HG02610 (cell line): ENCODE measurements around the gene C17orf114.
A peak's percentile ranks its signal among the peaks of the same experiment; 100 is the strongest.

Experiments used
- ATAC-seq: cut with Tn5 transposase; IDR thresholded peaks from one replicate; pipeline ENCODE4 v1.9.1; 2021; ENCODE audit warnings: mild to moderate bottlenecking, moderate library complexity; ENCODE audit not compliant: unreplicated experiment

The C17orf114 gene

DNA sequence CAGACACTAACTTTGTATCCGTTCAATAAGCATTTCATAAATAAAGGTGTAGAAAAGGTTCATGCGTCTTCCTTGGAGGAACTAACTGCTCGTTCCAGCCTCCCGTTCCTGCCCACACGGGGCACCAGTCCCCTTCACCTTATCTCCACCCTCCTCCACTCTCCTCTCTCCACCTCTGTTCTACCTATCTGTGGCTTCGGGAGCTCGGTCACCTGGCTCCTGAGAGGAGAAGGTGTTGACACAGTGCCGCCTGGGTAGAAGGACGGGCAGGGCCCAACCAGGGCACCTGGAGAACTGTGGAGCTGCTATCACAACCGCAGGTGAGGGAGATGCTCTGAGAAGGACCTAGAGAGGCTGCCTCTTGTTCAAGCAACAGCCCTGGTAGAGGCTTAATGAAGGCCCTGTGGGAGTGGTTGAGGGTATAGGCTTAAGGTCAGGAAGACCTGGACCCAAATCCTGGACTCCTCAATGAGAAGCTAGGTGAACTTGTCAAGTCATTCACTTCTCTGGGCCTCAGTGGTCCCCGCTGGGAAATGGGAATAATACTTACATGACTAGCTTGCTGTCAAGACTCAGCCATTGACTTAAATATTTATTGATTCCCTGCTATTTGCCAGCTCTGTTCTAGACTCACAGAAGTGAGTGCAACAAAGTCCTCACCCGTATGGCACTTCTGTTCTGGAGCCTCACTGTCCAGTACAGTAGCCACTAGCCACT lies 21.4 kb upstream of the C17orf114 start:
- ATAC-seq, result no peak

DNA sequence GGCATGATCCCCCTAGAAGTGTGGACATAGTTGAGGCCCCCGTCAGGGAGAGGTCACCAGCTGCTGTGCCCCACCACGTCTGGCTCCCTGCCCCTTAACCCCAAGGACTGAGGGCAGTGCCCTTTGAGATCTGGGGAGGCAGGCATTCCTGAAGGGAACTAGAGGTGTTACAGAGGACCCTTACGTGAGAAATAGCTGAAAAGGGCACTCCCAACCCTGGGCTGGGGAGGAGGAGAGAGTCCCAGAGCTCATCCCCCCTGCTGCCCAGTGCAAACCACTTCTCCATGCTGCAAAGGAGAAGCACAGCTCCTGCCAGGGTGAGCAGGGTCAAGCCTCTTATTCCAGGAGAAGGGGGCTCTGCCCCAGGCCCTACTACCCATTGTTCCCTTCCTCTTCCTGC lies 20.7 kb upstream of the C17orf114 start:
- no peak for ATAC-seq

DNA sequence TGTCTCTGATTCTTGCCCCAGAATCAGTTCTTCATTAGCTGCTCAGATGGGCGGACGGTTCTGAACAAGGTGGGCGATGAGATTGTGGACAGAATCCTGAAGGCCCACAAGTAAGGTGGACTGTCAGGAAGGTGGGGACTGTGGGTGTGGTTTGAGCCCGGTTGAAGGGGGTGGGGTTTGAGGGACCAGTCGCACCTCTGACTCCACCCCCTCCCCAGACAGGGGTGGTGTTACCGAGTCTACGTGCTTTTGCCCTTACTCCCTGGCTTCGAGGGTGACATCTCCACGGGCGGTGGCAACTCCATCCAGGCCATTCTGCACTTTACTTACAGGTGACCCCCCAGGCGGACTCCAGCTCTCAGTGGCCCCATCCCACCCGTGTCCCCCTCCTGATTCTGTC lies 16.1 kb upstream of the C17orf114 start:
- ATAC-seq, result no peak

DNA sequence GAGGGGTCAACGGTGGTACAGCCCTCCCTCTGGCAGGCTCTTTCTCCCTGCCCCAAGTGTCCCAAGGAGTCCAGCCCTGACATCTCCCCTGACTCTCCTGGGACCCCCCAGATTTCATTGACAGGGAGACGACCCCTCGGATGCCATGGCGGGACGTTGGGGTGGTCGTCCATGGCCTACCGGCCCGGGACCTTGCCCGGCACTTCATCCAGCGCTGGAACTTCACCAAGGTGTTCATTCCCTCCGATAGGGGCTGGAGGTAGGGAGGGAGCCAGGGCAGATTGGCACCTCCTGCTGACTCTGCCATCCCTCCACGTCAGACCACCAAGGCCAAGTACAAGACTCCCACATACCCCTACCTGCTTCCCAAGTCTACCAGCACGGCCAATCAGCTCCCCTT lies 14.7 kb upstream of the C17orf114 start:
- no peak for ATAC-seq

- ATAC-seq, result no peak
Measured at GRCh38 chr17:4815043-4815675, 13.0 kb upstream of the C17orf114 start.

DNA sequence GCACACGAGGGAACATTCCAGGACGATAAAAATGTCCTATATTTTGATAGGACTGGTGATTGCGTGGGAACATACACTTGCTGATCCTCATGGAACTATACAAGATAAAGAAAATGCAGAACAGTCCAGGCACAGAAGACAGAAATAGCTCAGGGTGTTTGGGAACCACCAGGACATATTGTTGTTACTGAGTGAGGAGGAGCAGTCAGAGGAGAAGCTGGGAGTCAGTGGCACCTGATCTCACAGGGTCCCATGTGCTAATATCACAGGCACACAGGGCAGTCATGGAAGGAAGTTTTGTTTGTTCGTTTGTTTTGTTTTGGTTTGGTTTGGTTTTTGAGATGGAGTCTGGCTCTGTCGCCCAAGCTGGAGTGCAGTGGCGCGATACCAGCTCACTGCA lies 10.6 kb upstream of the C17orf114 start:
- no peak for ATAC-seq

- no peak for ATAC-seq
Measured at GRCh38 chr17:4811471-4811870, 9.3 kb upstream of the C17orf114 start.

DNA sequence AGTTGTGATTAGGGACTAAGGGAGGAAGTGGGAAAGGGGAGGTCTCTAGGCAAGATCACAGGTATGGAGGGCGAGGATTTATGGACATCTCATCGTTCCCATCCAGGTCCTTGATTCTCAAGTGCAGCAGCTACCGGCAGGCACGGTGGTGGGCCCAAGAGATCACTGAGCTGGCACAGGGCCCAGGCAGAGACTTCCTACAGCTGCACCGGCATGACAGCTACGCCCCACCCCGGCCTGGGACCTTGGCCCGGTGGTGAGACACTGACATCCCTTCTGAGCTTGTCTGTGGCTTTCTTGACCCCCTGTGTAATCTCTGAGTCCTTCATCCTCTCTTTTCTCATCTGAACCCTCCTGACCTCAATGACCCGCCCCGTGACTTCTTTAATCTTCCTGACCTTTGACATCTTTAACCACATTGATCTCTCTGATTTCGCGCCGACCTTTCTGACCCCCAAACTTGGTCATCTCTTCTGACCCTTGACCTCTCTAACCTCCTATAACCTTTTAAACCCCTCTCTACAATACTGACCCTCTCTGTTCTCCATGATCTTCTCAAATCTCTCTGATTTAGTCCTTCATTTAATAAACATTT lies 8.7 kb upstream of the C17orf114 start:
- ATAC-seq, result no peak

GRCh38 chr17:4808378-4808767 lies 6.2 kb upstream of the C17orf114 start:
- ATAC-seq, result no peak

- no peak for ATAC-seq
Measured at GRCh38 chr17:4807605-4808377, 5.7 kb upstream of the C17orf114 start.

- ATAC-seq, result peak; percentile 91
Measured at GRCh38 chr17:4806777-4807604, 4.9 kb upstream of the C17orf114 start, which contains the start of gene PLD2. TSS of gene PLD2 (plus strand) at chr17:4807152. CDS start at chr17:4807773, 621 bp downstream.

DNA sequence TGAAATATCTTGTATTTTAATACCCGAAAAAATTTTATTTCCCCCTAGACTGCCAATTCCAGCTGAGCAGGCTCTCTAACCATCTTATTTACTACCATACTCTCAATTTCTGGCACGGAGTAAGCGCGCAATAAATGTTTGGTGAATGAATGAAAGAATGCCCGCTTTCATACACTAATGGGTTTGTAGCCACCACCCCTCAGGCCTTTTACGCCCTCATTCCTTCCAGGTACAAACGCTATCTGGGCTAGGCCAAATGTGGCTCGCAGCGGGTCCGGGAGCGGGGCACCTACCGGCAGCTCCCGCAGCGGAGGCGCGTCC lies 4.3 kb upstream of the C17orf114 start:
- no peak for ATAC-seq

- ATAC-seq, result no peak
Measured at GRCh38 chr17:4800462-4801196, 1.5 kb downstream of the C17orf114 start.

- no peak for ATAC-seq
Measured at GRCh38 chr17:4796552-4796920, 5.6 kb downstream of the C17orf114 start.

DNA sequence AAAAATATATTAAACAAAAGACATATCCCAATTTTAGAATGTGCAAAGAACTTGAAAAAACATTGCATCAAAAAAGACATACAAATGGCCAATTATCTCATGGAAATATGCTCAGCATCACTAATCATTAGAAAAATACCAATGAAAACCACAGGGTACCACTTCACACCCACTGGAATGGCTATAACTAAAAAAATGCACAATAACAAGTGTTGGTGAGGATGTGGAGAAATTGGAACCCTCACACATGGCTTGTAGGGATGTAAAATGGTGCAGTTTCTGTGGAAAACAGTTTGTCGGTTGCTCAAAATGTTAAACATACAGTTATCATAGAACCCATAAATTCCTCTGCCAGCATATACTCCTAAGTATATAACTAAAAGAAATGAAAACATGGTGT lies 7.0 kb downstream of the C17orf114 start:
- ATAC-seq, result no peak

DNA sequence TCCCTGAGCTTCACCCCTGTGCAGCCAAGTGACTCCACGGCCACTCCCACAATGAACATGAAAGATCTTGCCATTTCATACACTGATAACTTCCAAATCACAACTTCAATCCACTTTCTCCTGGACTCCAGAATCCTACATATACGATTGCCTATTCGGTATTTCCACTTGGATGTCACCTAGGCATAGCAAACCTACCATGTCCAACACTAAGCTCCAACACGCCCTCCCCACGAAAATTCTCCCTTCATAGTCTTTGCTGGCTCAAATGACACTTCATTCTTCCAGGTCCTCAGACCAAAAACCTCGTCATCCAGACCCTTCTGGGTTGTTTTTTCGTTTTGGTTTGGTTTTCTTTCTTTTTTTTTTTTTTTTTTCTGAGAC lies 11.4 kb downstream of the C17orf114 start:
- no peak for ATAC-seq

DNA sequence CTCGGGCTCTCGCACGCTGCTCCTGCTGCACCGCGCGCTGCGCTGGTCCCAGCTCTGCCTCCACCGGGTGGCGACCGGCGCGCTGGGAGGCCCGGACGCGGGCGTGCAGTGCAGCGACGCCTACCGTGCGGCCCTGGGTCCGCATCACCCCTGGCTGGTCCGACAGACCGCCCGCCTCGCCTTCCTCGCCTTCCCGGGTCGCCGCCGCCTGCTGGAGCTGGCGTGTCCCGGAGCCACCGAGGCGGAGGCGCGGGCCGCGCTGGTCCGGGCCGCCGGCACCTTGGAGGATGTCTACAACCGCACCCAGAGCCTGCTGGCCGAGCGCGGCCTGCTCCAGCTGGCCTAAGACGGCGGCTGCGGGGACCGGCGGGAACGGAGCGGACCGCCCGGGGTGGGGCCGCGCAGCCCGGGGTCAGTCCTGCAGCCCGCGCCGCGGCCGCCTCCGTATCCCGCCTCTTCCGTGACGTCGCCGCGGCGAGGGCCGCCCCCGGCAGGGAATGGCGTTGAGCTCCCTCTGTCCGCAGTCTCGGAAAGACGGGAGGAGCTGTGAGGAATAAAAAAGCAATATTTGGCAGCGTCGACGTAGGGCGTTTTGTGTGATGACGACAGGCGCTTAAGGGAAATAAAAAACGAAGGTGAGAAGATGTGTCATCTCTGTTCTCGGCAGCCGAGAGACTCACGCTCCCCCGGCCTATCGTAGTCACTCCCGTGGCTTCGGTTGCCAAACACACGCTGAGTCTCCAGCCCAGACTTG lies 12.0 kb downstream of the C17orf114 start:
- ATAC-seq, result peak; percentile 82

- ATAC-seq, result no peak
Measured at GRCh38 chr17:4789701-4789950, 12.5 kb downstream of the C17orf114 start.

- peak; percentile 13 for ATAC-seq
Measured at GRCh38 chr17:4788807-4789700, 13.1 kb downstream of the C17orf114 start, which contains the start of gene GLTPD2. TSS of gene GLTPD2 (plus strand) at chr17:4788964. CDS start at chr17:4789012, 48 bp downstream.
